AG08396 (cell line): Measurements from ENCODE around the gene SLC9A1.

Source experiments
- DNase-seq: peaks from one replicate; pipeline ENCODE4 v3.0.0; 2012; ENCODE audit warnings: low spot score, mixed read lengths

SLC9A1 gene

GRCh38 chr1:27070390-27071048 lies 84.4 kb downstream of the SLC9A1 start:
- no peak for DNase-seq

DNA sequence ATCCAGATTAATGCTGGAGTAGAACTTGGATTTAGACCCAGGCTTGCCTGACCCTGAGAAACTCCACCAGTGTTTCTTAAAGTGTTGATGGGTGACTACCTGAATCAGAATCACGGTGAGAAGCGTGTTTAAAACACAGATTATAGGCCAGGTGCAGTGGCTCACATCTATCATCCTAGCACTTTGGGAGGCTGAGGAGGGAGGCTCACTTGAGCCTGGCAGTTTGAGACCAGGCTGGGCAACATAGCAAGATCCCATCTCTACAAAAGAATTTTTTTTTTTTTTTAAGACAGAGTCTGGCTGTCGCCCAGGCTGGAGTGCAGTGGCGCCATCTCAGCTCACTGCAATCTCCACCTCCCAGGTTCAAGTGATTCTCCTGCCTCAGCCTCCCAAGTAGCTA lies 86.0 kb downstream of the SLC9A1 start:
- no peak for DNase-seq

DNA sequence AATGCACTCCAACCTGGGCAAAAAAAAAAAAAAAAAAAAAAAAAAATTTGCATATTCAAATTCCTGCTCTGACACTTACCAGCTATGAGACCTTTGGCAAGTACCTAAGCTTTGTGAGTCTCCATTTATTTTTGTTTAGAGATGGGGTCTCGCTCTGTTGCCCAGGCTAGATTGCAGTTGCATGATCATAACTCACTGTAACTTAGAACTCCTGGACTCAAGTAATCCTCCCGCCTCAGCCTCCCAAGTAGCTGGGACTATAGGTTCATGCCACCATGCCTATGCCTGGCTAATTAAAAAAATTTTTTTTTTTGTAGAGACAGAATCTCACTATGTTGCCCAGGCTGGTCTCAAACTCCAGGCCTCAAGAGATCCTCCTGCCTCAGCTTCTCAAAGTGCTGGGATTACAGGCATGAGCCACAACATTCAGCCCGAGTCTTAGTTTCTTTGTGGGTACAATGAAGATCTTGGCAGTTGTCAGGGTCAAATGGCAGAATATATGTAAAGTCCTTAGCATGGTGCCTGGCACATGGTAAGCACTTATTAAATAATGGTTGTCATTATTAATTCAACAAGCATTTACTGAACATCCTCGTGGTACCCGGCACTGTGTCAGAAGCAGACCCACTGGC lies 88.8 kb downstream of the SLC9A1 start:
- DNase-seq: no peak

GRCh38 chr1:27060891-27061290 lies 94.0 kb downstream of the SLC9A1 start:
- DNase-seq: no peak

- DNase-seq: no peak
These were observed 95.8 kb downstream of the SLC9A1 start for GRCh38 chr1:27058966-27059669.

DNA sequence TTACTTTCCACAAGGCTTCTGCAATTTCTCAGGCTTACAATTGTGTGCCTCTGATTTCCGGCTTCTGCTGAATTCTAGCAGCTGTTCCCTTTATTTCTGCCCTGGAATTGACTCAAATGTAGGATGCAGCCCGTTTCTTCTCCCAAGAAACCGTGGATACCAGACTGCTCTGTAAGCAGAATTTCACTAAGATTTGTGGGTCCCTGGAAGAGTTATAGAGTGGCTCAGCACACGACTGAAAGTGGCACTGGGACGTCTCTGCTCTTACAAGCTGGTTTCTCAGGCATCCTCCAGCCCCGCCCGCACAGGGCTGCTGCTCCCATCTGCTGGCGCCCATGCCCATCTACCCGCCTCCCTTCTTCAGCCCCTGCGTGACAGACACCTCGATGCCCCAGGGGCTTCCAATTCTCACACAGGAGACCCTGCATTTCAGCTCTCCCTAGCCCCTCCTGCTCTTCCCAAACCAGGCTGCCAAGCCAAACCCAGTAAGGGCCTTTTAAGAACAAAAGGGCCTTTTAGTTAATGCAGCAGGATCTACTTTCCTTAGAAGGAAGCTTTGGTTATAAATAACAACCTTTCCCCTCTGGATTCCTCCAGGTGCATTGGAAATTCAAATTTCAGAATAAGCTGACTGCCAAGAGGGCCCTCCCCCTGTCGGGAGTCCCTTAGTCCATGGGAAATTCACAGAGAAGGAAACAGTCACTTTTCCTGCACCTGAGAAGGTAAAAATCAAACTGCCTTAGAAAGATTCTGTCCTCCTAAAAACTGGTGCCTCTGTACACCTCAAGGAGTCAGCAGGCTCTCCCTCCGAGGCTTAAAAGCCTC lies 96.9 kb downstream of the SLC9A1 start:
- no peak for DNase-seq

- no peak for DNase-seq
These were observed 97.5 kb downstream of the SLC9A1 start for GRCh38 chr1:27057389-27057788.

- DNase-seq: no peak
These were observed 100.8 kb downstream of the SLC9A1 start for GRCh38 chr1:27053977-27054753.

DNA sequence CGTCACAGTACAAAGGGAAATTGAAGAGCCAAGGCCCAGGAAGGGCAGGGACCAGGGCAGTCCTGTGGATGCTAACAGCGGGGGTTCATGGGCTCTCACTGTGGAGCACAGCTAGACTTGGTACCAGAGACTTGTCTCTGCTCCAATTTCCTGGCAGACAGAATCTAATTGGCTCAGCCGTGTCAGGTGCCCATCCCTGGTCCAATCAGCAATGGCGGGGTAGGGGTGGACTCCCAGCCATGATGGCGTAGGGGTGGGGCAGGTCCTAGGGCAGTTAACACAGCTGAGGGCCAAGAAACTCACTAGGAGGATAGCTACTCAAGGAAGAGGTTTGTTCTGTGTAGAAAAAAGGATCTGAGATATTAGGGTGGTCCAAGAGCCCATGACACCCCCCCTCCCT lies 102.4 kb downstream of the SLC9A1 start:
- DNase-seq: no peak

DNA sequence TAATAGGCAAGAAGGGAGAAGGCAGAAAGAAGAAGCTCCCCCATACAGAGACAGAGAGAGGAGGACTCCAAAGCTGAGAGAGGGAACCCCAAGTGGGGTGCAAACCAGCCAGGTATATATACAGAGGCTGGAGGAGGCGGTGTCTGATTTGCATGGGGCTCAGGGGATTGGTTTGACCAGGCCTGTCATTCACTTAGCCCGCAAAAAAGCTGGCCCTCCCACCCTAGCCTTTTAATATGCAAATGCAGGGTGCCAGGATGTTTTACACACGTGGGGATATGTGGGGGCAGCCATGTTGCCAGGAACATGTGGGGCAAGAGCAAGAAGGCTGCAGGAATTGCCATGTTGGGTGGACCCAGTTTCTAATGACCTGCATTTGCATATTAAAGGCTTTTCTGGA lies 105.3 kb downstream of the SLC9A1 start:
- no peak for DNase-seq

DNA sequence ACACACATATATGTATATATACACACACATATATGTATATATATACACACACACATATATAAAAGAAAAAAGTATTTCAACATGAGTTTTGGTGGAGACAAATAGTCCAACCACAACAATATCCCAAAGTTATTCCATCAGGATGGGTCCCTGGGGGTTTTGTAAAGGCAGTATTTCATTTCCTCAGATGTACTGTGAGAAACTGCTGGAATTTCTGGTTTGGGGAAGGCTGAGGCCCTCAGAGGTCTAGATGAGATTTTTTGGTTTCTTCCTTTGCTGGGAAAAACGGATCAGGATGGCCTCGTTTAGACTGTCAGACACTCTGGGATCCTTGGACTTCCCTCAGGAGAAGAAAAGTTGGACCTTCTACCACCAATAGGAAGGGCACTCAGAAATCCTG lies 105.8 kb downstream of the SLC9A1 start:
- DNase-seq: no peak
